Measurements from ENCODE around the gene SLC12A4. TPM values are rescaled to one million over a fixed set of nuclear protein-coding genes. Genes with fewer than 3 reads are reported as not detected.
"Not testable (repeated sequence)": the region's sequence is repeated elsewhere in the genome, so short reads cannot be mapped to it uniquely, and the experiment has no call there.

The SLC12A4 gene
- total RNA-seq, 4 donors from 2014 or later: 18.1 to 46.4 (median 25.4) TPM

- H3K27me3 ChIP-seq: no peaks in the 10 kb centered on the region
- 100% methylated on average over 2 of the region's 2 CpGs; no CpG with 5 or more reads in 1 of the 2 donors for WGBS, 2 donors (ENCODE audit: low coverage in 1 of 2)
Observed at GRCh38 chr16:67976205-67976604, 7.8 kb upstream of the SLC12A4 start.

GRCh38 chr16:67975321-67976105 is 7.1 kb upstream of the SLC12A4 start:
- Histone ChIP-seq H3K27me3 (no peaks in the 10 kb centered on the region), H3K4me3 (no peak overlapping the region), H3K36me3 (no peaks in the 10 kb centered on the region), H3K4me1 (no peaks in the 10 kb centered on the region), H3K27ac (peak overlapping the region in 1 of 4 donors; percentile 30), H3K9me3 (no peaks in the 10 kb centered on the region)
- intact Hi-C loops (cut with DNase I; ENCODE audit: low total_unique reads): no loop called here
- in situ Hi-C loops (cut with MboI; ENCODE audit: low pct_ligation_motif_present in 1 of 4, low pct_unique_long_range_greater_than_20kb in 1 of 4, low sequenced_read_pairs in 3 of 4): no loop called here
- 54 to 72% methylated on average over 4 to 14 of the region's 14 CpGs for WGBS, 2 donors (ENCODE audit: low coverage in 1 of 2)
- TF ChIP-seq EP300 (IDR thresholded peaks at IDR 0.05; ENCODE audit: low read depth) (no peak), CTCF (IDR thresholded peaks at IDR 0.05) (no peak), POLR2AphosphoS5 (IDR thresholded peaks at IDR 0.05) (no peak), POLR2A (IDR thresholded peaks at IDR 0.05) (no peak)
- DNase-seq: no peak

More at GRCh38 chr16:67976205-67976604, 7.8 kb upstream of the SLC12A4 start:
- TF ChIP-seq POLR2AphosphoS5 (IDR thresholded peaks at IDR 0.05) (no peak), CTCF (IDR thresholded peaks at IDR 0.05) (no peak), POLR2A (IDR thresholded peaks at IDR 0.05) (no peak), EP300 (IDR thresholded peaks at IDR 0.05; ENCODE audit: low read depth) (no peak)
- DNase-seq: no peak
- in situ Hi-C loops (cut with MboI; ENCODE audit: low pct_ligation_motif_present in 1 of 4, low pct_unique_long_range_greater_than_20kb in 1 of 4, low sequenced_read_pairs in 3 of 4) (no loop called here), intact Hi-C loops (cut with DNase I; ENCODE audit: low total_unique reads) (no loop called here)
- no peaks in the 10 kb centered on the region for H3K9me3 ChIP-seq
- H3K4me1 ChIP-seq: no peaks in the 10 kb centered on the region
- H3K4me3 ChIP-seq: no peak overlapping the region
- no peaks in the 10 kb centered on the region for H3K36me3 ChIP-seq
- no peak overlapping the region for H3K27ac ChIP-seq

- H3K27ac ChIP-seq; DNase-seq; H3K9me3 ChIP-seq; H3K36me3 ChIP-seq; H3K4me3 ChIP-seq; in situ Hi-C loops (cut with MboI; ENCODE audit: low pct_ligation_motif_present in 1 of 4, low pct_unique_long_range_greater_than_20kb in 1 of 4, low sequenced_read_pairs in 3 of 4): not testable (repeated sequence)
- intact Hi-C loops (cut with DNase I; ENCODE audit: low total_unique reads): loop anchor here (5.0 kb wide), 1 partner anchor 1675 kb away; no protein-coding TSS in a partner anchor
- Histone ChIP-seq H3K27me3 (peaks cover 22% of the 10 kb centered on the region), H3K4me1 (peaks cover 0 to 10% (median 8%) of the 10 kb centered on the region in 4 donors)
- 75 to 89% methylated on average over 3 to 7 of the region's 7 CpGs for WGBS, 2 donors (ENCODE audit: low coverage in 1 of 2)
Observed at GRCh38 chr16:67972285-67972684, 3.8 kb upstream of the SLC12A4 start.

GRCh38 chr16:67971111-67971510 is 2.7 kb upstream of the SLC12A4 start:
- in situ Hi-C loops (cut with MboI; ENCODE audit: low pct_ligation_motif_present in 1 of 4, low pct_unique_long_range_greater_than_20kb in 1 of 4, low sequenced_read_pairs in 3 of 4): no loop called here
- no peaks in the 10 kb centered on the region for H3K36me3 ChIP-seq
- no peak for DNase-seq
- intact Hi-C loops (cut with DNase I; ENCODE audit: low total_unique reads): loop anchor here (5.0 kb wide), 1 partner anchor 1676 kb away; no protein-coding TSS in a partner anchor
- 94% methylated on average over 9 of the region's 9 CpGs; no CpG with 5 or more reads in 1 of the 2 donors for WGBS, 2 donors (ENCODE audit: low coverage in 1 of 2)
- H3K4me3 ChIP-seq: no peak overlapping the region
- H3K4me1 ChIP-seq: peaks cover 11 to 22% (median 16%) of the 10 kb centered on the region in 4 donors
- H3K27me3 ChIP-seq: peaks cover 22% of the 10 kb centered on the region
- no peak for TF ChIP-seq POLR2A (IDR thresholded peaks at IDR 0.05)
- no peak for TF ChIP-seq POLR2AphosphoS5 (IDR thresholded peaks at IDR 0.05)
- TF ChIP-seq CTCF (IDR thresholded peaks at IDR 0.05): no peak
- TF ChIP-seq EP300 (IDR thresholded peaks at IDR 0.05; ENCODE audit: low read depth): no peak
- no peaks in the 10 kb centered on the region for H3K9me3 ChIP-seq
- no peak overlapping the region for H3K27ac ChIP-seq

All from transverse colon (tissue), 4 donors.